A549 (cell line): ENCODE measurements around the gene TBC1D8. TPM values are rescaled to one million over a fixed set of nuclear protein-coding genes. Genes with fewer than 3 reads are reported as not detected.
A peak's percentile ranks its signal among the peaks of the same experiment; 100 is the strongest.

ENCODE experiments used
- ATAC-seq, 2 experiments: fragments of 200-7000 bp in 1 of 2; fragments of >200 bp in 1 of 2; cut with Nextera tagmentation in 1 of 2; cut with Tn5 transposase in 1 of 2; 3 replicates each; pipeline versions ENCODE4 v1.8.0 to v1.9.1; 2018 to 2020; ENCODE audit warnings: mild to moderate bottlenecking in 1 of 2, moderate library complexity in 1 of 2
- CTCF ChIA-PET: fragments of 300-600 bp; sonication (Branson Sonifier 250); formaldehyde crosslinking; extraction: SDS; loops from one replicate; lab custom pipeline; 2021; ENCODE audit warnings: antibody characterized with exemption, inconsistent platforms; lab: Yijun Ruan, JAX
- POLR2A ChIA-PET: fragments of 350-600 bp; formaldehyde crosslinking; extraction: SDS; loops from one replicate; lab custom pipeline; 2021; ENCODE audit warnings: antibody characterized with exemption, inconsistent platforms; lab: Yijun Ruan, JAX
- DNase-seq, 2 experiments: peaks; one replicate each; pipeline versions ENCODE4 v3.0.0 to v3.0.0-alpha.2; 2011 to 2016; ENCODE audit warnings: low read depth in 1 of 2, low spot score in 1 of 2
- FAIRE-seq: peaks from 2 replicates; lab custom pipeline; 2011; peaks lifted over from hg19 to GRCh38; lab: Jason Lieb, UNC
- H3K27ac ChIP-seq, 2 experiments: fragments of >200 bp; sonication (Bioruptor Twin); formaldehyde crosslinking; 3 replicates each; pipeline ENCODE4 v1.5.1; 2016 to 2017
- H3K4me1 ChIP-seq: fragments of >200 bp; sonication (Bioruptor Twin); formaldehyde crosslinking; 3 replicates; pipeline ENCODE4 v1.6.1; 2016
- H3K4me2 ChIP-seq: fragments of >200 bp; sonication (Bioruptor Twin); formaldehyde crosslinking; 3 replicates; pipeline ENCODE4 v1.6.1; 2016
- H3K4me3 ChIP-seq: fragments of >200 bp; sonication (Bioruptor Twin); formaldehyde crosslinking; 3 replicates; pipeline ENCODE4 v1.5.1; 2016
- H3K9me3 ChIP-seq: fragments of >200 bp; sonication (Bioruptor Twin); formaldehyde crosslinking; 3 replicates; pipeline ENCODE4 v1.6.1; 2016
- CBX2 ChIP-seq: fragments of 200-600 bp; sonication (generic); IDR thresholded peaks from 2 replicates; pipeline ENCODE4 v1.6.1; 2016; ENCODE audit warnings: low read depth, mild to moderate bottlenecking, borderline replicate concordance
- CEBPB ChIP-seq, 2 experiments: fragments of >200 bp in 1 of 2; sonication (Bioruptor Twin) in 1 of 2; formaldehyde crosslinking in 1 of 2; IDR thresholded peaks; 2 replicates each; pipeline ENCODE4 v1.6.1; 2012 to 2016
- CHD2 ChIP-seq: fragments of 150-350 bp; IDR thresholded peaks from 2 replicates; pipeline ENCODE4 v1.6.1; 2014; ENCODE audit warnings: low read length; ENCODE audit not compliant: partially characterized antibody
- CHD4 ChIP-seq: fragments of 200-600 bp; sonication (generic); IDR thresholded peaks from 2 replicates; pipeline ENCODE4 v1.6.1; 2016; ENCODE audit warnings: antibody characterized with exemption, mild to moderate bottlenecking, borderline replicate concordance
- EHF ChIP-seq: fragments of 250-450 bp; sonication (Bioruptor Pico); IDR thresholded peaks from 2 replicates; pipeline ENCODE4 v1.5.0; 2020; ENCODE audit warnings: mild to moderate bottlenecking
- EHMT2 ChIP-seq: fragments of 200-600 bp; sonication (generic); IDR thresholded peaks from 2 replicates; pipeline ENCODE4 v1.6.1; 2016; ENCODE audit warnings: antibody characterized with exemption, low read depth, mild to moderate bottlenecking, moderate library complexity
- FOXS1 ChIP-seq: fragments of 250-450 bp; sonication (Bioruptor Pico); IDR thresholded peaks from 2 replicates; pipeline ENCODE4 v1.5.0; 2020; ENCODE audit warnings: mild to moderate bottlenecking, moderate library complexity
- GATA3 ChIP-seq: IDR thresholded peaks from 2 replicates; pipeline ENCODE4 v1.6.1; 2012; ENCODE audit warnings: borderline replicate concordance
- HDAC2 ChIP-seq: fragments of 200-600 bp; sonication (generic); IDR thresholded peaks from 2 replicates; pipeline ENCODE4 v1.6.1; 2016
- HOXA7 ChIP-seq: fragments of 250-450 bp; sonication (Bioruptor Pico); IDR thresholded peaks from 2 replicates; pipeline ENCODE4 v1.5.0; 2020; ENCODE audit warnings: mild to moderate bottlenecking, moderate library complexity
- HOXB13 ChIP-seq: fragments of 250-450 bp; sonication (Bioruptor Pico); IDR thresholded peaks from 2 replicates; pipeline ENCODE4 v1.5.0; 2020; ENCODE audit warnings: low read depth, mild to moderate bottlenecking, moderate library complexity
- JUN ChIP-seq, 2 experiments: fragments of >200 bp; sonication (Bioruptor Twin); formaldehyde crosslinking; IDR thresholded peaks; 2 replicates in 1 of 2; 3 replicates in 1 of 2; pipeline ENCODE4 v1.6.1; 2016 to 2017
- JUNB ChIP-seq: fragments of >200 bp; sonication (Bioruptor Twin); formaldehyde crosslinking; IDR thresholded peaks from 2 replicates; pipeline ENCODE4 v1.6.1; 2016
- MAFK ChIP-seq: fragments of 450-650 bp; IDR thresholded peaks from 2 replicates; pipeline ENCODE4 v1.6.1; 2014; ENCODE audit not compliant: partially characterized antibody
- MAZ ChIP-seq: fragments of 150-350 bp; IDR thresholded peaks from 2 replicates; pipeline ENCODE4 v1.6.1; 2014; ENCODE audit warnings: antibody characterized with exemption, low read depth, low read length, borderline replicate concordance
- MYC ChIP-seq: IDR thresholded peaks from 2 replicates; pipeline ENCODE4 v1.6.1; 2012; ENCODE audit warnings: mild to moderate bottlenecking, inconsistent platforms, low read length, improper control_type of control experiment, borderline replicate concordance
- NPAS2 ChIP-seq: fragments of 250-450 bp; sonication (Bioruptor Pico); IDR thresholded peaks from 2 replicates; pipeline ENCODE4 v1.8.0; 2022; ENCODE audit warnings: mild to moderate bottlenecking, moderate library complexity, borderline replicate concordance
- NR3C1 ChIP-seq: fragments of >200 bp; sonication (Bioruptor Twin); formaldehyde crosslinking; IDR thresholded peaks from 3 replicates; pipeline ENCODE4 v1.6.1; 2017
- POLR2A ChIP-seq: IDR thresholded peaks from 2 replicates; pipeline ENCODE4 v1.6.1; 2012; ENCODE audit warnings: mild to moderate bottlenecking, low read length
- RARB ChIP-seq: fragments of 250-450 bp; sonication (Bioruptor Pico); IDR thresholded peaks from 2 replicates; pipeline ENCODE4 v1.8.0; 2021; ENCODE audit warnings: mild to moderate bottlenecking, moderate library complexity
- SMC3 ChIP-seq: fragments of >200 bp; sonication (Bioruptor Twin); formaldehyde crosslinking; IDR thresholded peaks from 3 replicates; pipeline ENCODE4 v1.6.1; 2018; ENCODE audit warnings: inconsistent platforms
- SREBF2 ChIP-seq: fragments of 450-650 bp; IDR thresholded peaks from 2 replicates; pipeline ENCODE4 v1.6.1; 2014; ENCODE audit warnings: mild to moderate bottlenecking, moderate library complexity
- ZFP36 ChIP-seq: fragments of 450-650 bp; IDR thresholded peaks from 2 replicates; pipeline ENCODE4 v1.6.1; 2014; ENCODE audit warnings: borderline replicate concordance; ENCODE audit not compliant: partially characterized antibody
- ZSCAN20 ChIP-seq: fragments of 250-450 bp; sonication (Bioruptor Pico); IDR thresholded peaks from 2 replicates; pipeline ENCODE4 v1.8.0; 2022; ENCODE audit warnings: mild to moderate bottlenecking, moderate library complexity
- WGBS: methylation state at CpG from one replicate; pipeline ENCODE4 v1.1.6; 2017; ENCODE audit errors: missing lambda C conversion rate; 5-methylcytosine and 5-hydroxymethylcytosine counted together
- polyA plus RNA-seq, 4 experiments: library from polyadenylated mRNA; depleted of rRNA in 3 of 4; stranded (reverse); fragments of >200 nt; fragmentation: RNase III in 1 of 4; extraction: RNeasy Plus Mini Kit Qiagen cat#74134 plus additional on column Dnase treatment in 1 of 4; gene quantifications; 2 replicates in 3 of 4; 3 replicates in 1 of 4; pipeline ENCODE4 v1.2.3, GENCODE V29; 2011 to 2017
- TF ChIP-seq, protein P1 (sequence below): IDR thresholded peaks from 2 replicates; pipeline ENCODE4 v1.6.1; 2012; ENCODE audit warnings: low read depth, borderline replicate concordance
- TF ChIP-seq, protein P2 (sequence below): fragments of 150-350 bp; IDR thresholded peaks from 2 replicates; pipeline ENCODE4 v1.6.1; 2014; ENCODE audit warnings: low read depth, mild to moderate bottlenecking, low read length
- TF ChIP-seq, protein P3 (sequence below): fragments of 250-450 bp; sonication (Bioruptor Pico); IDR thresholded peaks from 2 replicates; pipeline ENCODE4 v1.5.0; 2021; ENCODE audit warnings: mild to moderate bottlenecking, moderate library complexity, borderline replicate concordance
- TF ChIP-seq, protein P4 (sequence below): fragments of 250-450 bp; sonication (Bioruptor Pico); IDR thresholded peaks from 2 replicates; pipeline ENCODE4 v1.5.0; 2020; ENCODE audit warnings: low read depth, mild to moderate bottlenecking, moderate library complexity
- TF ChIP-seq, protein P5 (sequence below): fragments of >200 bp; sonication (Bioruptor Twin); formaldehyde crosslinking; IDR thresholded peaks from 2 replicates; pipeline ENCODE4 v1.6.1; 2016
- TF ChIP-seq, protein P6 (sequence below): fragments of >200 bp; sonication (Bioruptor Twin); formaldehyde crosslinking; IDR thresholded peaks from 3 replicates; pipeline ENCODE4 v1.6.1; 2016

Gene TBC1D8
- polyA plus RNA-seq, 2 of the 4 experiments (the other 2 are of a cell fraction) = 35.3 to 107 TPM

DNA sequence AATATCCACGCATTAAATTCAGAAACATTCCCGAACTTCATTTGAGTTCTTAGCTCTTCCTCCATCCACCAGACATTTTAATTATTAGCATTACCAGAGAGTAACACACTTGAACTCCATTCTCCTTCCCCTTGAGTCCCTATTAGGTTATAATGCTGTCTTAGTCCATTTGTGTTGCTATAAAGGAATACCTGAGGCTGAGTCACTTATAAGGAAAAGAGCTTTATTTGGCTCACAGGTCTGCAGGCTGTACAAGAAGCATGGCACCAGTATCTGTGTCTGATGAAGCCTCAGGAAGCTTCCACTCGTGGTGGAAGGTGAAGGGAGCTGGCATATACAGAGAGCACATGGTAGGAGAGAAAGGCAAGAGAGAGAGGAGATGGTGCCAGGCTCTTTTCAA lies 25.4 kb downstream of the TBC1D8 start:
- TF ChIP-seq MAFK (no peak), ZSCAN20 (CRISPR knock-in tag) (no peak), CBX2 (no peak), MYC (no peak), EHF (no peak), GATA3 (no peak), FOXS1 (0 out of 2 replicates have a peak, but pooled peaks have one; percentile 42), HOXB13 (no peak), NPAS2 (CRISPR knock-in tag) (no peak), CHD4 (no peak), HDAC2 (no peak), ZFP36 (no peak), RARB (CRISPR knock-in tag) (no peak), HOXA7 (peak; percentile 57; the same call in 1 of the 2 replicates), SREBF2 (no peak), CHD2 (no peak), SMC3 (no peak)
- TF ChIP-seq, protein P1, sequence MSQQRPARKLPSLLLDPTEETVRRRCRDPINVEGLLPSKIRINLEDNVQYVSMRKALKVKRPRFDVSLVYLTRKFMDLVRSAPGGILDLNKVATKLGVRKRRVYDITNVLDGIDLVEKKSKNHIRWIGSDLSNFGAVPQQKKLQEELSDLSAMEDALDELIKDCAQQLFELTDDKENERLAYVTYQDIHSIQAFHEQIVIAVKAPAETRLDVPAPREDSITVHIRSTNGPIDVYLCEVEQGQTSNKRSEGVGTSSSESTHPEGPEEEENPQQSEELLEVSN = no peak
- TF ChIP-seq, protein P2, sequence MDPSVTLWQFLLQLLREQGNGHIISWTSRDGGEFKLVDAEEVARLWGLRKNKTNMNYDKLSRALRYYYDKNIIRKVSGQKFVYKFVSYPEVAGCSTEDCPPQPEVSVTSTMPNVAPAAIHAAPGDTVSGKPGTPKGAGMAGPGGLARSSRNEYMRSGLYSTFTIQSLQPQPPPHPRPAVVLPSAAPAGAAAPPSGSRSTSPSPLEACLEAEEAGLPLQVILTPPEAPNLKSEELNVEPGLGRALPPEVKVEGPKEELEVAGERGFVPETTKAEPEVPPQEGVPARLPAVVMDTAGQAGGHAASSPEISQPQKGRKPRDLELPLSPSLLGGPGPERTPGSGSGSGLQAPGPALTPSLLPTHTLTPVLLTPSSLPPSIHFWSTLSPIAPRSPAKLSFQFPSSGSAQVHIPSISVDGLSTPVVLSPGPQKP = no peak
- TF ChIP-seq, protein P3, sequence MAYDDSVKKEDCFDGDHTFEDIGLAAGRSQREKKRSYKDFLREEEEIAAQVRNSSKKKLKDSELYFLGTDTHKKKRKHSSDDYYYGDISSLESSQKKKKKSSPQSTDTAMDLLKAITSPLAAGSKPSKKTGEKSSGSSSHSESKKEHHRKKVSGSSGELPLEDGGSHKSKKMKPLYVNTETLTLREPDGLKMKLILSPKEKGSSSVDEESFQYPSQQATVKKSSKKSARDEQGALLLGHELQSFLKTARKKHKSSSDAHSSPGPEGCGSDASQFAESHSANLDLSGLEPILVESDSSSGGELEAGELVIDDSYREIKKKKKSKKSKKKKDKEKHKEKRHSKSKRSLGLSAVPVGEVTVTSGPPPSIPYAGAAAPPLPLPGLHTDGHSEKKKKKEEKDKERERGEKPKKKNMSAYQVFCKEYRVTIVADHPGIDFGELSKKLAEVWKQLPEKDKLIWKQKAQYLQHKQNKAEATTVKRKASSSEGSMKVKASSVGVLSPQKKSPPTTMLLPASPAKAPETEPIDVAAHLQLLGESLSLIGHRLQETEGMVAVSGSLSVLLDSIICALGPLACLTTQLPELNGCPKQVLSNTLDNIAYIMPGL (CRISPR knock-in tag) = no peak
- TF ChIP-seq, protein P4, sequence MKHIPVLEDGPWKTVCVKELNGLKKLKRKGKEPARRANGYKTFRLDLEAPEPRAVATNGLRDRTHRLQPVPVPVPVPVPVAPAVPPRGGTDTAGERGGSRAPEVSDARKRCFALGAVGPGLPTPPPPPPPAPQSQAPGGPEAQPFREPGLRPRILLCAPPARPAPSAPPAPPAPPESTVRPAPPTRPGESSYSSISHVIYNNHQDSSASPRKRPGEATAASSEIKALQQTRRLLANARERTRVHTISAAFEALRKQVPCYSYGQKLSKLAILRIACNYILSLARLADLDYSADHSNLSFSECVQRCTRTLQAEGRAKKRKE (CRISPR knock-in tag) = 0 out of 2 replicates have a peak, but pooled peaks have one; percentile 45
- TF ChIP-seq, protein P5, sequence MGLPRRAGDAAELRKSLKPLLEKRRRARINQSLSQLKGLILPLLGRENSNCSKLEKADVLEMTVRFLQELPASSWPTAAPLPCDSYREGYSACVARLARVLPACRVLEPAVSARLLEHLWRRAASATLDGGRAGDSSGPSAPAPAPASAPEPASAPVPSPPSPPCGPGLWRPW = no peak
- Histone ChIP-seq H3K27ac (peak overlapping the region; percentile 91 to 93), H3K9me3 (no peaks in the 10 kb centered on the region), H3K4me1 (peaks cover 92% of the 10 kb centered on the region), H3K4me2 (peak overlapping the region; percentile 84), H3K4me3 (peak overlapping the region; percentile 1; the same call in 2 of the 3 replicates)
- POLR2A ChIA-PET = interaction anchor here (0.5 to 3.1 kb wide), 3 partner anchors 12 to 36 kb away, joined by 3 to 26 read pairs (median 20); partner anchors contain the start of gene TBC1D8
- WGBS = 54% methylated on average over 3 of the region's 3 CpGs
- DNase-seq (no peak), ATAC-seq (no peak), FAIRE-seq (no peak)
- CTCF ChIA-PET = interaction anchor here (0.6 to 3.4 kb wide), 8 partner anchors 23 to 113 kb away, joined by 3 to 16 read pairs (median 4); partner anchors contain the start of gene TBC1D8

DNA sequence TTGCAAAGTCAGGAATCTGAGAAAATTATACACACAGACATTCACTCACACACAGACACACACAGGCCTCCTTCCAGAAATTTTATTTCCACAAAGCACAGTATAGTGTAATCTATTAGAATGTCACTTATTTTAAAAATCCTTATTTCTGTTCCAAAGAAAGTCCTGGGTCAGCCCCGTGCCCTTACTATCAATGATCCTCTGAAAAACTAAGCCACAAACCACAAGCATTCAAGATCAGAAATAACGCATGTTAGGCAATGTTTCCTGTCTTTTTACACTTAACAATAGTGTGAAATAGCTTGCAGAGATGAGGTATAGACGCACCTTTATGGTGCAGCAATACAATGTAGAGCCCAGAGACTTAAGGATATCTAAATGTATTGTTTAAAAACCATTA lies 25.8 kb downstream of the TBC1D8 start:
- Histone ChIP-seq H3K4me3 (peak overlapping the region; percentile 1; the same call in 2 of the 3 replicates), H3K4me1 (peaks cover 92% of the 10 kb centered on the region), H3K4me2 (peak overlapping the region; percentile 84), H3K27ac (peak overlapping the region; percentile 91 to 93), H3K9me3 (no peaks in the 10 kb centered on the region)
- CTCF ChIA-PET = interaction anchor here (1.0 to 3.4 kb wide), 10 partner anchors 11 to 95 kb away, joined by 3 to 16 read pairs (median 4); partner anchors contain the start of gene TBC1D8
- 2% methylated on average over 3 of the region's 3 CpGs for WGBS
- peak in 1 of 2 experiments; percentile 53 for DNase-seq
- POLR2A ChIA-PET = interaction anchor here (1.8 to 3.1 kb wide), 3 partner anchors 11 to 60 kb away, joined by 7 to 26 read pairs (median 20); partner anchors contain the start of gene TBC1D8
- FAIRE-seq = no peak
- ATAC-seq = peak; percentile 9 to 15; a peak in 5 of 6 replicates
- TF ChIP-seq EHMT2 (no peak), POLR2A (no peak), MAZ (no peak), NR3C1 (no peak), JUN (IDR thresholded peaks at IDR 0.05) (no peak), CEBPB (IDR thresholded peaks at IDR 0.05) (0 out of 4 replicates have a peak, but pooled peaks have one; percentile 3 to 35), JUNB (no peak)
- TF ChIP-seq, protein P1 = no peak
- TF ChIP-seq, protein P3 (CRISPR knock-in tag) = no peak
- TF ChIP-seq, protein P6, sequence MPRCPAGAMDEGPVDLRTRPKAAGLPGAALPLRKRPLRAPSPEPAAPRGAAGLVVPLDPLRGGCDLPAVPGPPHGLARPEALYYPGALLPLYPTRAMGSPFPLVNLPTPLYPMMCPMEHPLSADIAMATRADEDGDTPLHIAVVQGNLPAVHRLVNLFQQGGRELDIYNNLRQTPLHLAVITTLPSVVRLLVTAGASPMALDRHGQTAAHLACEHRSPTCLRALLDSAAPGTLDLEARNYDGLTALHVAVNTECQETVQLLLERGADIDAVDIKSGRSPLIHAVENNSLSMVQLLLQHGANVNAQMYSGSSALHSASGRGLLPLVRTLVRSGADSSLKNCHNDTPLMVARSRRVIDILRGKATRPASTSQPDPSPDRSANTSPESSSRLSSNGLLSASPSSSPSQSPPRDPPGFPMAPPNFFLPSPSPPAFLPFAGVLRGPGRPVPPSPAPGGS = no peak
